HCT116 (cell line): ENCODE data around the gene MAJIN. TPM values are rescaled to one million over a fixed set of nuclear protein-coding genes. Genes with fewer than 3 reads are reported as not detected.

Experiments
- ATAC-seq: fragments of 200-7000 bp; cut with Tn5 transposase; 2 replicates; pipeline ENCODE4 v1.9.1; 2020; ENCODE audit warnings: mild to moderate bottlenecking, moderate library complexity
- BruUV-seq: library from RNA; stranded (reverse); fragments of 400-500 nt; replicated peaks from 2 replicates; lab custom pipeline; 2021; lab: Mats Ljungman, UMichigan
- CTCF ChIA-PET: fragments of 300-600 bp; sonication (Branson Sonifier 250); formaldehyde crosslinking; loops from one replicate; lab custom pipeline; 2021; ENCODE audit warnings: antibody characterized with exemption; lab: Charles Lee
- POLR2A ChIA-PET: fragments of 300-600, 350-600 bp; sonication (Branson Sonifier 250); formaldehyde crosslinking; loops from one replicate; lab custom pipeline; 2021; ENCODE audit warnings: antibody characterized with exemption; lab: Charles Lee
- RAD21 ChIA-PET, 2 experiments: fragments of 300-600 bp; sonication (Branson Sonifier 250); formaldehyde crosslinking; loops; one replicate each; lab custom pipeline; 2023; ENCODE audit warnings: low total read pairs in 2 of 2; ENCODE audit not compliant: uncharacterized antibody in 2 of 2, unreplicated experiment in 2 of 2, low non-redundant PET in 1 of 2; lab: Charles Lee
- DNase-seq: peaks from one replicate; pipeline ENCODE4 v3.0.0-alpha.2; 2010; ENCODE audit warnings: low read depth, low spot score
- H2AFZ ChIP-seq: fragments of 200-600 bp; shearing (Covaris generic), sonication (generic); 2 replicates; pipeline ENCODE4 v1.6.1; 2017; ENCODE audit warnings: low read depth, mixed run types, mixed read lengths, antibody characterized with exemption, low read length; ENCODE audit not compliant: poor library complexity, severe bottlenecking
- H3K27ac ChIP-seq: 2 replicates; pipeline ENCODE4 v1.5.1; 2012; ENCODE audit warnings: low read depth, low read length
- H3K27me3 ChIP-seq: fragments of 200-600 bp; sonication (generic); 2 replicates; pipeline ENCODE4 v1.6.1; 2016; ENCODE audit warnings: mixed run types, low read length, mixed read lengths; ENCODE audit not compliant: insufficient read depth
- H3K36me3 ChIP-seq, 2 experiments: fragments of 200-500 bp in 1 of 2; fragments of 200-600 bp in 1 of 2; sonication (Bioruptor generic) in 1 of 2; sonication (generic) in 1 of 2; 2 replicates each; pipeline versions ENCODE4 v1.5.1 to v1.6.1; 2014 to 2016; ENCODE audit warnings: low read length in 2 of 2, inconsistent platforms in 1 of 2, mixed read lengths in 1 of 2, mixed run types in 1 of 2; ENCODE audit not compliant: insufficient read depth in 2 of 2, control insufficient read depth in 1 of 2
- H3K4me1 ChIP-seq, 2 experiments: fragments of 200-600 bp in 1 of 2; sonication (generic) in 1 of 2; 2 replicates each; pipeline versions ENCODE4 v1.5.1 to v1.6.1; 2012 to 2017; ENCODE audit warnings: low read length in 2 of 2, inconsistent platforms in 1 of 2, mild to moderate bottlenecking in 1 of 2, mixed read lengths in 1 of 2, mixed run types in 1 of 2, moderate library complexity in 1 of 2; ENCODE audit not compliant: insufficient read depth in 2 of 2, control insufficient read depth in 1 of 2
- H3K4me2 ChIP-seq: fragments of 200-600 bp; sonication (generic); 2 replicates; pipeline ENCODE4 v1.6.1; 2017; ENCODE audit warnings: mixed run types, low read length, mixed read lengths
- H3K4me3 ChIP-seq, 2 experiments: fragments of 200-600 bp in 1 of 2; sonication (generic) in 1 of 2; replicated peaks in 1 of 2; 2 replicates each; pipeline ENCODE4 v1.5.1; 2011 to 2016; ENCODE audit warnings: low read length in 2 of 2, control low read depth in 1 of 2, low read depth in 1 of 2, mild to moderate bottlenecking in 1 of 2, mixed read lengths in 1 of 2, mixed run types in 1 of 2
- H3K79me2 ChIP-seq: fragments of 200-600 bp; sonication (generic); 2 replicates; pipeline ENCODE4 v1.6.1; 2017; ENCODE audit warnings: mild to moderate bottlenecking, mixed run types, low read length, moderate library complexity, mixed read lengths; ENCODE audit not compliant: insufficient read depth
- H3K9ac ChIP-seq: fragments of 200-600 bp; sonication (generic); 2 replicates; pipeline ENCODE4 v1.6.1; 2016; ENCODE audit warnings: low read length, mixed read lengths
- H3K9me2 ChIP-seq: fragments of 200-600 bp; sonication (generic), shearing (Covaris generic); 2 replicates; pipeline ENCODE4 v1.6.1; 2017; ENCODE audit warnings: mixed run types, mild to moderate bottlenecking, moderate library complexity; ENCODE audit not compliant: insufficient read depth
- H3K9me3 ChIP-seq, 2 experiments: fragments of 200-500 bp in 1 of 2; fragments of 200-600 bp in 1 of 2; sonication (Bioruptor generic) in 1 of 2; sonication (generic) in 1 of 2; 2 replicates each; pipeline ENCODE4 v1.6.1; 2014 to 2017; ENCODE audit warnings: low read length in 2 of 2, mixed read lengths in 2 of 2, inconsistent platforms in 1 of 2, low read depth in 1 of 2, mild to moderate bottlenecking in 1 of 2, mixed run types in 1 of 2, moderate library complexity in 1 of 2; ENCODE audit not compliant: control insufficient read depth in 1 of 2, insufficient read depth in 1 of 2
- H4K20me1 ChIP-seq: fragments of 200-600 bp; sonication (generic), shearing (Covaris generic); 2 replicates; pipeline ENCODE4 v1.6.1; 2017; ENCODE audit warnings: mixed run types, mild to moderate bottlenecking, moderate library complexity; ENCODE audit not compliant: insufficient read depth
- CBX3 ChIP-seq: IDR thresholded peaks from 2 replicates; pipeline ENCODE4 v1.6.1; 2012; ENCODE audit warnings: low read depth
- CEBPB ChIP-seq: IDR thresholded peaks from 2 replicates; pipeline ENCODE4 v1.6.1; 2012; ENCODE audit warnings: low read depth
- EGR1 ChIP-seq: IDR thresholded peaks from 2 replicates; pipeline ENCODE4 v1.6.1; 2012; ENCODE audit warnings: low read depth
- ELF1 ChIP-seq: IDR thresholded peaks from 2 replicates; pipeline ENCODE4 v1.6.1; 2012; ENCODE audit warnings: low read depth, borderline replicate concordance
- EZH2 ChIP-seq: fragments of 200-600 bp; sonication (generic); IDR thresholded peaks from 2 replicates; pipeline ENCODE4 v1.6.1; 2017; ENCODE audit warnings: antibody characterized with exemption, mixed run types
- EZH2phosphoT487 ChIP-seq: fragments of 200-600 bp; IDR thresholded peaks from 2 replicates; pipeline ENCODE4 v1.6.1; 2018; ENCODE audit warnings: antibody characterized with exemption, borderline replicate concordance
- FOSL1 ChIP-seq: IDR thresholded peaks from 2 replicates; pipeline ENCODE4 v1.6.1; 2012; ENCODE audit warnings: low read depth
- MAX ChIP-seq: IDR thresholded peaks from 2 replicates; pipeline ENCODE4 v1.6.1; 2012
- POLR2A ChIP-seq: IDR thresholded peaks from 2 replicates; pipeline ENCODE4 v1.7.0; 2011; ENCODE audit warnings: borderline replicate concordance; ENCODE audit not compliant: insufficient read depth, insufficient read length; ENCODE audit errors: extremely low read depth
- RAD21 ChIP-seq: IDR thresholded peaks from 2 replicates; pipeline ENCODE4 v1.6.1; 2012; ENCODE audit warnings: low read depth, mild to moderate bottlenecking
- SIN3A ChIP-seq: IDR thresholded peaks from 2 replicates; pipeline ENCODE4 v1.6.1; 2012; ENCODE audit warnings: low read depth
- SRF ChIP-seq: IDR thresholded peaks from 2 replicates; pipeline ENCODE4 v1.6.1; 2012; ENCODE audit warnings: low read depth
- YY1 ChIP-seq: IDR thresholded peaks from 2 replicates; pipeline ENCODE4 v1.6.1; 2011; ENCODE audit warnings: low read length, low read depth, moderate library complexity, mild to moderate bottlenecking; ENCODE audit not compliant: insufficient replicate concordance; ENCODE audit errors: extremely low read depth
- ZFX ChIP-seq: fragments of 450-650 bp; IDR thresholded peaks from 2 replicates; pipeline ENCODE4 v1.6.1; 2017
- ZNF274 ChIP-seq: fragments of 200-500 bp; sonication (Bioruptor generic); IDR thresholded peaks from 2 replicates; pipeline ENCODE4 v1.6.1; 2014; ENCODE audit warnings: mild to moderate bottlenecking, low read depth, low read length, inconsistent platforms
- intact Hi-C: fragments of 100-400 bp; cut with micrococcal nuclease; formaldehyde crosslinking; loops from 2 replicates; pipeline ENCODE4 v1.10.0; 2022
- total RNA-seq: library from RNA; stranded (reverse); gene quantifications from one replicate; pipeline ENCODE4 v1.2.1, GENCODE V29; 2021; ENCODE audit not compliant: unreplicated experiment
- TF ChIP-seq, protein P1 (sequence below): IDR thresholded peaks from 2 replicates; pipeline ENCODE4 v1.6.1; 2012
- TF ChIP-seq, protein P2 (sequence below): IDR thresholded peaks from 2 replicates; pipeline ENCODE4 v1.6.1; 2011; ENCODE audit warnings: mild to moderate bottlenecking, low read length, moderate library complexity; ENCODE audit not compliant: insufficient replicate concordance; ENCODE audit errors: extremely low read depth
- TF ChIP-seq, protein P3 (sequence below), 3 experiments: fragments of 200-600 bp in 1 of 3; sonication (generic) in 1 of 3; IDR thresholded peaks in 2 of 3; conservative IDR thresholded peaks in 1 of 3; 2 replicates each; pipeline ENCODE4 v1.5.1; 2012 to 2017; ENCODE audit warnings: low read depth in 2 of 3, low read length in 2 of 3, antibody characterized with exemption in 1 of 3, borderline replicate concordance in 1 of 3, control low read depth in 1 of 3, mild to moderate bottlenecking in 1 of 3, mixed read lengths in 1 of 3, mixed run types in 1 of 3, moderate library complexity in 1 of 3; ENCODE audit not compliant: insufficient read depth in 1 of 3

Gene MAJIN
- total RNA-seq, 1 experiment from 2014 or later: not detected

DNA sequence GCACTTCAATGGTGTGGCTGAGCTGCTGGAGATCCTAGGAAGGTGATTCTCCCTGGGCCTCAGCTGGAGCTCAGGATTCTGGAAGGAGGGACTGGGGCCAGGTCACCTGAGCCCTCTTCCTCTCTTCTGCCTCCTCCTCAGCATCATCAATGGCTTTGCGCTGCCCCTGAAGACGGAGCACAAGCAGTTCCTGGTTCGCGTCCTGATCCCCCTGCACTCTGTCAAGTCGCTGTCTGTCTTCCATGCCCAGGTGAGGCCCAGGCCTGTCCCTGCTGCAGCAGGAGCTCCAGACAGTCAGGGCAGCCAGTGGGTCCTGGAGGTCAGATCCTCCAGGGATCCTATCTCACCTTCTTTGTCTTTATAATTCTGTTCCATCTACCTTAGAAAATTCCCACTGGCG lies 41.6 kb downstream of the MAJIN start:
- Histone ChIP-seq H3K4me2 (no peak overlapping the region), H3K36me3 (peaks cover 0 to 3% of the 10 kb centered on the region in 2 experiments; a peak in 1 of 4 replicates), H3K9me2 (no peaks in the 10 kb centered on the region), H3K4me3 (no peak overlapping the region), H2AFZ (no peak overlapping the region), H3K9me3 (no peaks in the 10 kb centered on the region), H3K9ac (no peak overlapping the region), H4K20me1 (no peaks in the 10 kb centered on the region), H3K4me1 (peaks cover 2 to 10% of the 10 kb centered on the region in 2 experiments), H3K79me2 (no peaks in the 10 kb centered on the region), H3K27me3 (no peaks in the 10 kb centered on the region), H3K27ac (no peak overlapping the region)
- ATAC-seq: no peak
- ChIA-PET POLR2A (no interaction called here), CTCF (no interaction called here), RAD21 (no interaction called here)
- no TSS peak for BruUV-seq
- TF ChIP-seq YY1: no peak
- TF ChIP-seq ELF1: no peak
- TF ChIP-seq ZNF274: no peak
- intact Hi-C loops: no loop called here
- DNase-seq: no peak

- no peaks in the 10 kb centered on the region for H3K9me3 ChIP-seq
- no peaks in the 10 kb centered on the region for H3K9me2 ChIP-seq
- intact Hi-C loops: no loop called here
- H3K4me3 ChIP-seq: no peak overlapping the region
- POLR2A ChIA-PET: no interaction called here
- TF ChIP-seq, protein P1, sequence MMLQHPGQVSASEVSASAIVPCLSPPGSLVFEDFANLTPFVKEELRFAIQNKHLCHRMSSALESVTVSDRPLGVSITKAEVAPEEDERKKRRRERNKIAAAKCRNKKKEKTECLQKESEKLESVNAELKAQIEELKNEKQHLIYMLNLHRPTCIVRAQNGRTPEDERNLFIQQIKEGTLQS: no peak
- TF ChIP-seq ELF1 (no peak), FOSL1 (no peak), EZH2 (no peak), EGR1 (no peak), SRF (no peak), POLR2A (no peak), SIN3A (no peak), CEBPB (no peak), ZFX (no peak), MAX (no peak), RAD21 (no peak), CBX3 (no peak), YY1 (no peak), EZH2phosphoT487 (no peak)
- TF ChIP-seq, protein P2, sequence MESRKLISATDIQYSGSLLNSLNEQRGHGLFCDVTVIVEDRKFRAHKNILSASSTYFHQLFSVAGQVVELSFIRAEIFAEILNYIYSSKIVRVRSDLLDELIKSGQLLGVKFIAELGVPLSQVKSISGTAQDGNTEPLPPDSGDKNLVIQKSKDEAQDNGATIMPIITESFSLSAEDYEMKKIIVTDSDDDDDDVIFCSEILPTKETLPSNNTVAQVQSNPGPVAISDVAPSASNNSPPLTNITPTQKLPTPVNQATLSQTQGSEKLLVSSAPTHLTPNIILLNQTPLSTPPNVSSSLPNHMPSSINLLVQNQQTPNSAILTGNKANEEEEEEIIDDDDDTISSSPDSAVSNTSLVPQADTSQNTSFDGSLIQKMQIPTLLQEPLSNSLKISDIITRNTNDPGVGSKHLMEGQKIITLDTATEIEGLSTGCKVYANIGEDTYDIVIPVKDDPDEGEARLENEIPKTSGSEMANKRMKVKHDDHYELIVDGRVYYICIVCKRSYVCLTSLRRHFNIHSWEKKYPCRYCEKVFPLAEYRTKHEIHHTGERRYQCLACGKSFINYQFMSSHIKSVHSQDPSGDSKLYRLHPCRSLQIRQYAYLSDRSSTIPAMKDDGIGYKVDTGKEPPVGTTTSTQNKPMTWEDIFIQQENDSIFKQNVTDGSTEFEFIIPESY: no peak
- TF ChIP-seq, protein P3, sequence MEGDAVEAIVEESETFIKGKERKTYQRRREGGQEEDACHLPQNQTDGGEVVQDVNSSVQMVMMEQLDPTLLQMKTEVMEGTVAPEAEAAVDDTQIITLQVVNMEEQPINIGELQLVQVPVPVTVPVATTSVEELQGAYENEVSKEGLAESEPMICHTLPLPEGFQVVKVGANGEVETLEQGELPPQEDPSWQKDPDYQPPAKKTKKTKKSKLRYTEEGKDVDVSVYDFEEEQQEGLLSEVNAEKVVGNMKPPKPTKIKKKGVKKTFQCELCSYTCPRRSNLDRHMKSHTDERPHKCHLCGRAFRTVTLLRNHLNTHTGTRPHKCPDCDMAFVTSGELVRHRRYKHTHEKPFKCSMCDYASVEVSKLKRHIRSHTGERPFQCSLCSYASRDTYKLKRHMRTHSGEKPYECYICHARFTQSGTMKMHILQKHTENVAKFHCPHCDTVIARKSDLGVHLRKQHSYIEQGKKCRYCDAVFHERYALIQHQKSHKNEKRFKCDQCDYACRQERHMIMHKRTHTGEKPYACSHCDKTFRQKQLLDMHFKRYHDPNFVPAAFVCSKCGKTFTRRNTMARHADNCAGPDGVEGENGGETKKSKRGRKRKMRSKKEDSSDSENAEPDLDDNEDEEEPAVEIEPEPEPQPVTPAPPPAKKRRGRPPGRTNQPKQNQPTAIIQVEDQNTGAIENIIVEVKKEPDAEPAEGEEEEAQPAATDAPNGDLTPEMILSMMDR (IDR thresholded peaks at IDR 0.05 in 2 of 3, conservative IDR thresholded peaks at IDR 0.05 in 1 of 3; ENCODE audit: borderline replicate concordance in 1 of 3, insufficient read depth in 1 of 3, low read depth in 2 of 3, low read length in 2 of 3): no peak
- no peaks in the 10 kb centered on the region for H4K20me1 ChIP-seq
- H3K27ac ChIP-seq: no peak overlapping the region
- no peak overlapping the region for H3K4me2 ChIP-seq
- ATAC-seq (no peak), DNase-seq (no peak)
- RAD21 ChIA-PET: no interaction called here
- H3K27me3 ChIP-seq: no peaks in the 10 kb centered on the region
- BruUV-seq: no TSS peak
- H3K9ac ChIP-seq: no peak overlapping the region
- H3K4me1 ChIP-seq: peaks cover 2 to 13% of the 10 kb centered on the region in 2 experiments; a peak in 2 of 4 replicates
- CTCF ChIA-PET: no interaction called here
- no peaks in the 10 kb centered on the region for H3K79me2 ChIP-seq
- H3K36me3 ChIP-seq: peaks cover 0 to 3% of the 10 kb centered on the region in 2 experiments; a peak in 1 of 4 replicates
- H2AFZ ChIP-seq: no peak overlapping the region
Observed at GRCh38 chr11:64929625-64930024, 42.3 kb downstream of the MAJIN start.
